ENCODE results near the gene RASAL1.

The RASAL1 gene

GRCh38 chr12:113172185-113172584 is 36.6 kb upstream of the RASAL1 start (continued):
- TF ChIP-seq ZNF362 (tag by site-specific recombination; IDR thresholded peaks at IDR 0.05), result no peak
- no peak for TF ChIP-seq BCL11A (tag by site-specific recombination; IDR thresholded peaks at IDR 0.05; ENCODE audit: low read depth)
- TF ChIP-seq ZNF785 (tag by site-specific recombination; IDR thresholded peaks at IDR 0.05), result no peak
- no peak for TF ChIP-seq KLF9 (tag by site-specific recombination; IDR thresholded peaks at IDR 0.05; ENCODE audit: low read depth)
- TF ChIP-seq ZNF701 (tag by site-specific recombination; IDR thresholded peaks at IDR 0.05), result no peak
- no peak for TF ChIP-seq ZNF626 (tag by site-specific recombination; IDR thresholded peaks at IDR 0.05)
- no peak for TF ChIP-seq ZNF202 (tag by site-specific recombination; IDR thresholded peaks at IDR 0.05; ENCODE audit: borderline replicate concordance)
- TF ChIP-seq ZNF623 (tag by site-specific recombination; IDR thresholded peaks at IDR 0.05), result no peak
- no peak for TF ChIP-seq ZNF510 (tag by site-specific recombination; IDR thresholded peaks at IDR 0.05; ENCODE audit: insufficient replicate concordance)

GRCh38 chr12:113171543-113171942 is 36.0 kb upstream of the RASAL1 start:
- no peak overlapping the region for H3K4me3 ChIP-seq (ENCODE audit: low read depth, low read length)
- POLR2A ChIA-PET, result interaction anchor here (0.6 kb wide), 1 partner anchor 1497 kb away, joined by 4 read pairs; no protein-coding TSS in a partner anchor
- no peaks in the 10 kb centered on the region for H3K4me1 ChIP-seq (ENCODE audit: control insufficient read depth, insufficient read depth, low read length)
- no peak for TF ChIP-seq ZNF747 (tag by site-specific recombination; IDR thresholded peaks at IDR 0.05)
- no peak for TF ChIP-seq ZNF548 (tag by site-specific recombination; IDR thresholded peaks at IDR 0.05)
- TF ChIP-seq CTCF (tag by site-specific recombination; IDR thresholded peaks at IDR 0.05), result no peak
- TF ChIP-seq HOXC10 (CRISPR knock-in tag; IDR thresholded peaks at IDR 0.05), result no peak
- no peak for TF ChIP-seq ZNF433 (tag by site-specific recombination; IDR thresholded peaks at IDR 0.05; ENCODE audit: low read depth)
- TF ChIP-seq ZNF280D (tag by site-specific recombination; IDR thresholded peaks at IDR 0.05), result no peak
- no peak for TF ChIP-seq ZBTB10 (tag by site-specific recombination; IDR thresholded peaks at IDR 0.05)
- TF ChIP-seq EGR2 (tag by site-specific recombination; IDR thresholded peaks at IDR 0.05; ENCODE audit: low read depth), result no peak
- TF ChIP-seq ZNF777 (tag by site-specific recombination; IDR thresholded peaks at IDR 0.05; ENCODE audit: borderline replicate concordance), result no peak
- TF ChIP-seq ZNF398 (tag by site-specific recombination; IDR thresholded peaks at IDR 0.05), result no peak
- TF ChIP-seq ZNF23 (tag by site-specific recombination; IDR thresholded peaks at IDR 0.05; ENCODE audit: borderline replicate concordance), result no peak
- TF ChIP-seq ZNF350 (tag by site-specific recombination; IDR thresholded peaks at IDR 0.05), result no peak
- TF ChIP-seq GLIS1 (tag by site-specific recombination; IDR thresholded peaks at IDR 0.05), result no peak
- no peak for TF ChIP-seq ZNF366 (tag by site-specific recombination; conservative IDR thresholded peaks at IDR 0.05)
- no peak for TF ChIP-seq GLIS2 (tag by site-specific recombination; IDR thresholded peaks at IDR 0.05)
- no peaks in the 10 kb centered on the region for H3K9me3 ChIP-seq (ENCODE audit: control insufficient read depth, insufficient read depth, low read depth, low read length)
- no peak overlapping the region for H3K27ac ChIP-seq (ENCODE audit: extremely low read depth, low read depth, low read length)
- H3K36me3 ChIP-seq (ENCODE audit: control insufficient read depth in 2 of 2, insufficient read depth in 1 of 2, low read length in 2 of 2), result peaks cover 59 to 86% of the 10 kb centered on the region in 2 experiments; a peak in 2 of 3 replicates
- CTCF ChIA-PET, result interaction anchor here (0.7 to 3.4 kb wide), 4 partner anchors 37 to 276 kb away, joined by 3 to 24 read pairs (median 7); partner anchors contain the start of gene RASAL1
